Gastroesophageal sphincter (tissue), 4 donors: ENCODE measurements around the gene AGTR1. TPM values are rescaled to one million over a fixed set of nuclear protein-coding genes. Genes with fewer than 3 reads are reported as not detected.

Source experiments
- ATAC-seq: fragments of 150-250 bp; one replicate; pipeline ENCODE4 v1.9.1; 2016; ENCODE audit warnings: mild to moderate bottlenecking, moderate library complexity
- H3K27ac ChIP-seq, 4 donors: fragments of 200-600 bp; sonication (generic) in 3 of 4; 1 replicate in 3 of 4; 2 replicates in 1 of 4; pipeline ENCODE4 v1.5.1; 2016 to 2019
- H3K27me3 ChIP-seq: fragments of 200-600 bp; sonication (generic); one replicate; pipeline ENCODE4 v1.5.1; 2019
- H3K36me3 ChIP-seq, 2 donors: fragments of 200-600 bp; sonication (generic); one replicate each; pipeline ENCODE4 v1.5.1; 2019; ENCODE audit warnings: control low read depth in 1 of 2
- H3K4me1 ChIP-seq, 3 donors: fragments of 200-600 bp; sonication (generic); 1 replicate in 2 of 3; 2 replicates in 1 of 3; pipeline ENCODE4 v1.5.1; 2016 to 2019; ENCODE audit warnings: control low read depth in 2 of 3
- H3K4me3 ChIP-seq, 2 donors: fragments of 200-600 bp; sonication (generic); one replicate each; pipeline ENCODE4 v1.5.1; 2019; ENCODE audit warnings: mild to moderate bottlenecking in 1 of 2, moderate library complexity in 1 of 2
- H3K9me3 ChIP-seq, 3 donors: fragments of 200-600 bp; sonication (generic); one replicate each; pipeline ENCODE4 v1.5.1; 2017 to 2019; ENCODE audit warnings: control low read depth in 2 of 3
- CTCF ChIP-seq, 4 experiments: fragments of 200-600 bp in 2 of 4; fragments of 450-650 bp in 2 of 4; sonication (generic) in 1 of 4; IDR thresholded peaks; one replicate each; pipeline ENCODE4 v1.5.1; 2017 to 2019; ENCODE audit warnings: antibody characterized with exemption in 4 of 4, mild to moderate bottlenecking in 2 of 4, moderate library complexity in 2 of 4
- EP300 ChIP-seq: sonication (generic); formaldehyde crosslinking; IDR thresholded peaks from one replicate; pipeline ENCODE4 v1.6.1; 2017; ENCODE audit warnings: antibody characterized with exemption, mild to moderate bottlenecking
- POLR2A ChIP-seq, 2 donors: fragments of 450-650 bp; IDR thresholded peaks; one replicate each; pipeline ENCODE4 v1.6.1; 2017; ENCODE audit warnings: antibody characterized with exemption in 2 of 2, mild to moderate bottlenecking in 2 of 2, moderate library complexity in 1 of 2
- POLR2AphosphoS5 ChIP-seq: sonication (generic); formaldehyde crosslinking; IDR thresholded peaks from one replicate; pipeline ENCODE4 v1.6.1; 2017; ENCODE audit warnings: antibody characterized with exemption
- WGBS, 2 donors: methylation state at CpG; one replicate each; pipeline ENCODE4 v1.1.5; 2018; ENCODE audit warnings: low coverage in 1 of 2; 5-methylcytosine and 5-hydroxymethylcytosine counted together
- total RNA-seq, 4 donors: library from RNA; depleted of rRNA; stranded (reverse); fragments of >200 nt; gene quantifications; one replicate each; pipeline ENCODE4 v1.1.0, GENCODE V29; 2016

Gene AGTR1
- total RNA-seq, 4 donors from 2014 or later, result 13.4 to 32.4 (median 22.0) TPM

GRCh38 chr3:148708409-148708808 lies 10.7 kb downstream of the AGTR1 start:
- Histone ChIP-seq H3K4me1 (peaks cover 0 to 45% (median 2%) of the 10 kb centered on the region in 3 donors), H3K27me3 (no peaks in the 10 kb centered on the region), H3K4me3 (no peak overlapping the region), H3K36me3 (no peaks in the 10 kb centered on the region), H3K27ac (no peak overlapping the region), H3K9me3 (no peaks in the 10 kb centered on the region)
- no peak for ATAC-seq
- WGBS, 2 donors, result 94 to 96% methylated on average over 4 to 5 of the region's 5 CpGs
- no peak for TF ChIP-seq POLR2AphosphoS5
- TF ChIP-seq CTCF (IDR thresholded peaks at IDR 0.05), result no peak

GRCh38 chr3:148709560-148710253 lies 12.0 kb downstream of the AGTR1 start:
- WGBS, 2 donors, result 63 to 67% methylated on average over 2 of the region's 2 CpGs
- Histone ChIP-seq H3K9me3 (no peaks in the 10 kb centered on the region), H3K27me3 (no peaks in the 10 kb centered on the region), H3K36me3 (no peaks in the 10 kb centered on the region), H3K4me3 (no peak overlapping the region), H3K27ac (no peak overlapping the region), H3K4me1 (peaks cover 0 to 45% (median 2%) of the 10 kb centered on the region in 3 donors)
- no peak for ATAC-seq
- no peak for TF ChIP-seq POLR2A (IDR thresholded peaks at IDR 0.05)
- TF ChIP-seq POLR2AphosphoS5, result no peak
- no peak for TF ChIP-seq CTCF (IDR thresholded peaks at IDR 0.05)
- TF ChIP-seq EP300, result no peak

- Histone ChIP-seq H3K9me3 (no peaks in the 10 kb centered on the region), H3K27ac (no peak overlapping the region), H3K4me1 (peaks cover 0 to 45% (median 2%) of the 10 kb centered on the region in 3 donors), H3K36me3 (no peaks in the 10 kb centered on the region), H3K4me3 (no peak overlapping the region), H3K27me3 (no peaks in the 10 kb centered on the region)
- no peak for ATAC-seq
- TF ChIP-seq POLR2A (IDR thresholded peaks at IDR 0.05) (no peak), CTCF (IDR thresholded peaks at IDR 0.05) (no peak), EP300 (no peak), POLR2AphosphoS5 (no peak)
- WGBS, 2 donors, result 75 to 94% methylated on average over 2 of the region's 2 CpGs
Measured at GRCh38 chr3:148710665-148711064, 13.0 kb downstream of the AGTR1 start.

- H3K27me3 ChIP-seq, result no peaks in the 10 kb centered on the region
- H3K27ac ChIP-seq, result no peak overlapping the region
- WGBS, 2 donors, result 63 to 67% methylated on average over 1 of the region's 1 CpG
- no peak overlapping the region for H3K4me3 ChIP-seq
- peaks cover 0 to 47% (median 2%) of the 10 kb centered on the region in 3 donors for H3K4me1 ChIP-seq
- H3K9me3 ChIP-seq, result no peaks in the 10 kb centered on the region
- ATAC-seq, result no peak
- TF ChIP-seq CTCF (IDR thresholded peaks at IDR 0.05), result no peak
- TF ChIP-seq EP300, result no peak
- TF ChIP-seq POLR2A (IDR thresholded peaks at IDR 0.05), result no peak
- no peak for TF ChIP-seq POLR2AphosphoS5
- H3K36me3 ChIP-seq, result no peaks in the 10 kb centered on the region
Measured at GRCh38 chr3:148711981-148712666, 14.4 kb downstream of the AGTR1 start.

- 92 to 100% methylated on average over 1 of the region's 1 CpG for WGBS, 2 donors
- no peak for ATAC-seq
- TF ChIP-seq POLR2A (IDR thresholded peaks at IDR 0.05), result no peak
- TF ChIP-seq POLR2AphosphoS5, result no peak
- no peak for TF ChIP-seq CTCF (IDR thresholded peaks at IDR 0.05)
- no peak for TF ChIP-seq EP300
- Histone ChIP-seq H3K36me3 (no peaks in the 10 kb centered on the region), H3K27ac (no peak overlapping the region), H3K27me3 (no peaks in the 10 kb centered on the region), H3K9me3 (no peaks in the 10 kb centered on the region), H3K4me1 (peaks cover 0 to 51% (median 0%) of the 10 kb centered on the region in 3 donors), H3K4me3 (no peak overlapping the region)
Measured at GRCh38 chr3:148714521-148714920, 16.8 kb downstream of the AGTR1 start.
